ENCODE measurements around the gene ZNF197.

ZNF197 gene

DNA sequence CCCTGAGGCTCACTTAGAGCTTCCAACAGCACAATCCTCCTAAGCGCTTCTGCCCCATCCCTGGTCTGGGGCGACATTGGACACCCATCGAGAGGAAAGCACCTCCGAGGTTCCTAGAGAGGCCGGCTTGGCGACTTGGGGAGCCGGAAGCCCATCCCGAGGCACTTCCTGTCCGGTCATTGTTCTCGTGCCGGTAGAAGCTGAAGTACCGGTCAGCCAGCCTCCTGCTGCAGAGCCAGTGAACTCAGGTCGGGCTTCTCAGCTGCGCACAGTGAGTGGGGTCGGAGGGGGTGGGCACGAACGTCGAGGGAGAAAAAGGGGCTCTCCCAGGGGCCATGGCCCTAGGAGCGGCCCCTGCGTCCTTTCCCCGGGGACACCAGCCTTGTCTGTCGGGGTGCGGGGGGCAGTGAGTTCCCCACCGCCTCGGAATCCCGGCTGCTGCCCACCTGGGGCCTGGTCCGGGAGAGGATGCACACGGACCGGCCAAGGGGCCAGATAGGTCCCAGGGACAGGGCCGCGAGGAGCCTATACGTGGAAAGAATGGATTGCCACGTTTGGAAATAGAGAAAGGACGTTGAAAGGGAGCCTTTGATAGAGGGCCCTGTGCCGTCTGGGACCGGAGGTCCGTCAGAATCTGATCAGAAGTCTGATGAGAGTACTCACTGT, 23.9 kb downstream of the ZNF197 start, which contains the start of gene ZNF35:
Gene ZNF35 (plus strand): TSS at position 169 of the 666 bp plus-strand sequence. CDS start 2,336 bp downstream, outside the sequence.
- in situ Hi-C loops (cut with MboI; ENCODE audit: low pct_unique_long_range_greater_than_20kb, low sequenced_read_pairs, unreplicated experiment): no loop called here
- peak; percentile 86 for DNase-seq (ENCODE audit: low spot score)
- TF ChIP-seq, protein P1, sequence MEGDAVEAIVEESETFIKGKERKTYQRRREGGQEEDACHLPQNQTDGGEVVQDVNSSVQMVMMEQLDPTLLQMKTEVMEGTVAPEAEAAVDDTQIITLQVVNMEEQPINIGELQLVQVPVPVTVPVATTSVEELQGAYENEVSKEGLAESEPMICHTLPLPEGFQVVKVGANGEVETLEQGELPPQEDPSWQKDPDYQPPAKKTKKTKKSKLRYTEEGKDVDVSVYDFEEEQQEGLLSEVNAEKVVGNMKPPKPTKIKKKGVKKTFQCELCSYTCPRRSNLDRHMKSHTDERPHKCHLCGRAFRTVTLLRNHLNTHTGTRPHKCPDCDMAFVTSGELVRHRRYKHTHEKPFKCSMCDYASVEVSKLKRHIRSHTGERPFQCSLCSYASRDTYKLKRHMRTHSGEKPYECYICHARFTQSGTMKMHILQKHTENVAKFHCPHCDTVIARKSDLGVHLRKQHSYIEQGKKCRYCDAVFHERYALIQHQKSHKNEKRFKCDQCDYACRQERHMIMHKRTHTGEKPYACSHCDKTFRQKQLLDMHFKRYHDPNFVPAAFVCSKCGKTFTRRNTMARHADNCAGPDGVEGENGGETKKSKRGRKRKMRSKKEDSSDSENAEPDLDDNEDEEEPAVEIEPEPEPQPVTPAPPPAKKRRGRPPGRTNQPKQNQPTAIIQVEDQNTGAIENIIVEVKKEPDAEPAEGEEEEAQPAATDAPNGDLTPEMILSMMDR (IDR thresholded peaks at IDR 0.05; ENCODE audit: extremely low read depth, insufficient read depth, missing control alignments): no peak

DNA sequence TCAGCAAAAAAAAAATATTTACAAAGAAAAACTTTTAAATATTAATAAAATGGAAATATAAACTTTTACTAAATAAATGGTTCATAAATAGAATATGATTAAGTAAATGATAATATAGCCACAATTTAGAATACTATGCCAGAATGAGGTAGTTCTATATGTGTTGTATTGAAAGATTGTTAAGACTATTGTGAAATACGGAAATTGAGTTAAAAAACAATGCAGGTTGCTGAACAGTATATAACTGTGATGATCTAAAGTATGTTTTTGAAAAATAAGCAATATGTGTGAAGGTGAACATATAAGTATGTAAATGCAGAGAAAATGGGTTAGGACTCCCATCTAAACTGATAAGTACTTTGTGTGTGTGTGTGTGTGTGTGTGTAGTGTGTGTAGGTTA, 24.9 kb downstream of the ZNF197 start:
- DNase-seq (ENCODE audit: low spot score): no peak
- in situ Hi-C loops (cut with MboI; ENCODE audit: low pct_unique_long_range_greater_than_20kb, low sequenced_read_pairs, unreplicated experiment): no loop called here
- TF ChIP-seq, protein P1 (IDR thresholded peaks at IDR 0.05; ENCODE audit: extremely low read depth, insufficient read depth, missing control alignments): no peak

DNA sequence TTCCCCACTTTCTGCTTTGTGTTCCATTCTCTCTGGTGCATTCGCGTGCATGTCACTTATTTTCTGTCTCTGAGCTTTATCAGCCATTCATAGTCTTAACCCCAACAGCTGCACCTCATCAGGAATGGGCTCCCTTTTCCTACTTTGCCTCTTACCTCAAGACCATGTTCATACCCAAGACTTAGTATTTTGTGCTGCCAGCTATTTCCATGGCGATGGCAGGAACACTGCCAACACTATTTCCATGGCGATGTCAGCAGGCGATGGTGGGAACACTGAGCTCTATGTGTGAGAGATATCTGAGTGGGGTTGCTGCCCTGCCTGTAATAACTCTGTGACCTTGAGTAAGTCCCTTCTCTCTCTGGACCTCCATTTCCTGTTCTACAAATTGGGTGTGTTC, 29.2 kb downstream of the ZNF197 start:
- in situ Hi-C loops (cut with MboI; ENCODE audit: low pct_unique_long_range_greater_than_20kb, low sequenced_read_pairs, unreplicated experiment): no loop called here
- DNase-seq (ENCODE audit: low spot score): no peak

DNA sequence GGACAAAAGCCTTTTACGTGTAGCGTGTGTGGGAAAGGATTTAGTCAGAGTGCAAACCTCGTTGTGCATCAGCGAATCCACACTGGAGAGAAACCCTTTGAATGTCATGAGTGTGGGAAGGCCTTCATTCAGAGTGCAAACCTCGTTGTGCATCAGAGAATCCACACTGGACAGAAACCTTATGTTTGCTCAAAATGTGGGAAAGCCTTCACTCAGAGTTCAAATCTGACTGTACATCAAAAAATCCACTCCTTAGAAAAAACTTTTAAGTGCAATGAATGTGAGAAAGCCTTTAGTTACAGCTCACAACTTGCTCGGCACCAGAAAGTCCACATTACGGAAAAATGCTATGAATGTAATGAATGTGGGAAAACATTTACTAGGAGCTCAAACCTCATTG, 34.2 kb downstream of the ZNF197 start:
- DNase-seq (ENCODE audit: low spot score): no peak
- TF ChIP-seq, protein P1 (IDR thresholded peaks at IDR 0.05; ENCODE audit: extremely low read depth, insufficient read depth, missing control alignments): no peak
- in situ Hi-C loops (cut with MboI; ENCODE audit: low pct_unique_long_range_greater_than_20kb, low sequenced_read_pairs, unreplicated experiment): no loop called here

More for the DNA sequence above, 29.2 kb downstream of the ZNF197 start:
- TF ChIP-seq, protein P1 (IDR thresholded peaks at IDR 0.05; ENCODE audit: extremely low read depth, insufficient read depth, missing control alignments): no peak

DNA sequence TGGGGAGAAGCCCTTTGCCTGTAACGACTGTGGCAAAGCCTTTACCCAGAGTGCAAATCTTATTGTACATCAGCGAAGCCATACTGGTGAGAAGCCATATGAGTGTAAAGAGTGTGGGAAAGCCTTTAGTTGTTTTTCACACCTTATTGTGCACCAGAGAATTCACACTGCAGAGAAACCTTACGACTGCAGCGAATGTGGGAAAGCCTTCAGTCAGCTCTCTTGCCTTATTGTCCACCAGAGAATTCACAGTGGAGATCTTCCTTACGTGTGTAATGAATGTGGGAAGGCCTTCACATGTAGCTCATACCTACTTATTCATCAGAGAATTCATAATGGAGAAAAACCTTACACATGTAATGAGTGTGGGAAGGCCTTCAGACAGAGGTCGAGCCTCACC, 34.6 kb downstream of the ZNF197 start:
- in situ Hi-C loops (cut with MboI; ENCODE audit: low pct_unique_long_range_greater_than_20kb, low sequenced_read_pairs, unreplicated experiment): no loop called here
- TF ChIP-seq, protein P1 (IDR thresholded peaks at IDR 0.05; ENCODE audit: extremely low read depth, insufficient read depth, missing control alignments): no peak
- no peak for DNase-seq (ENCODE audit: low spot score)

DNA sequence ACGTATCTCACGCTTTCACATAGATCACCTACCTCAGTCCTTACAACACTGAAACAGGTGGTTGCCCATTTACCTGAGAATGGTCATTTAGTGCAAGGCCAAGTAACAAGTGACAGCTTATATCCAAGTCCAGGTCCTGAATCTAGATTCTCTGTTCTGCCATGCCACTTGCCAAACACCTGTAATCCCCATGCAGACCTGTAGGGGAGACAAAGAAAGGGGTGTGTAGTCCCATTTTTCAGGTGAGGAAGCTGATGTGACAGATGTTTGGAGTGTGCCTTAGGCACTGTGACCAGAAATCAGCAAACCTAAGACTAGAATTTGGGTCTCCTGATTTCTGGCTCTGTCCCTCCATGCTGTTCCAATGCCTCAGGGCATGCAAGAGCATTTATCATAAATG, 36.4 kb downstream of the ZNF197 start:
- TF ChIP-seq, protein P1 (IDR thresholded peaks at IDR 0.05; ENCODE audit: extremely low read depth, insufficient read depth, missing control alignments): peak; percentile 10
- in situ Hi-C loops (cut with MboI; ENCODE audit: low pct_unique_long_range_greater_than_20kb, low sequenced_read_pairs, unreplicated experiment): no loop called here
- DNase-seq (ENCODE audit: low spot score): no peak

Data from GM13977 (cell line).